ENCODE results near the gene APBA3. TPM values are rescaled to one million over a fixed set of nuclear protein-coding genes. Genes with fewer than 3 reads are reported as not detected.

APBA3 gene
- total and polyA plus RNA-seq, 2 experiments from 2014 or later: 17.2 to 31.8 TPM

DNA sequence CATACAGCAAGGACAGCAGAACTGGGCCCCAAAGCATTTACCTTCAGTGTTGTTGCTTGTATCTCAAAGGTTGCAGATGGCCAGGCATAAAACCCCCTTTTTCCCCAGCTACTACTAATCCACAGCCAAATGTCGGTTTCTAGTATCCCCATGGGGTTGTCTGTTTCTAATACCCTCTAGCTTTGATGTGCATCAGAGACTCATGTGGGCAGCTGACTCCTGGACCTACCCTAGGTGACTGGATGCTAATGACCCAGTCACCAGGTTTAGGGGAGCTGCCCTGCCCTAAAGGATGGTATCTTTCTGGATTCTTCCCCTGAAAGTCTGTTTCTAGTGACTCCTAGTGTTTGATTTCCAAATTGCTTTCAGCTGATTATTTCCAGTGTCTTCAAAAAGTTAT lies 29.4 kb downstream of the APBA3 start:
- Histone ChIP-seq H3K4me1 (ENCODE audit: insufficient read depth) (no peaks in the 10 kb centered on the region), H2AFZ (no peak overlapping the region), H3K27me3 (ENCODE audit: insufficient read depth) (no peaks in the 10 kb centered on the region), H3K4me3 (no peak overlapping the region), H3K9me2 (ENCODE audit: insufficient read depth) (no peaks in the 10 kb centered on the region), H3K27ac (ENCODE audit: low read depth) (no peak overlapping the region), H3K36me3 (ENCODE audit: insufficient read depth) (peaks cover 4% of the 10 kb centered on the region; the same call in 1 of the 2 replicates), H3K79me2 (replicated peaks; ENCODE audit: insufficient read depth) (no peaks in the 10 kb centered on the region), H3F3A (replicated peaks; ENCODE audit: low read depth) (no peaks in the 10 kb centered on the region), H3K4me2 (no peak overlapping the region), H4K20me1 (replicated peaks; ENCODE audit: insufficient read depth) (no peaks in the 10 kb centered on the region)
- H3K4me1 Mint-ChIP-seq: peaks cover 3% of the 10 kb centered on the region; the same call in 1 of the 3 replicates
- H3K36me3 Mint-ChIP-seq (ENCODE audit: low read depth): 0 out of 3 replicates have a peak, but pooled peaks cover 3% of the 10 kb centered on the region
- no peak for TF ChIP-seq POLR2AphosphoS5 (IDR thresholded peaks at IDR 0.05; ENCODE audit: low read depth)
- no peak for TF ChIP-seq EZH2phosphoT487 (IDR thresholded peaks at IDR 0.05; ENCODE audit: unreplicated experiment)
- TF ChIP-seq, protein P1, sequence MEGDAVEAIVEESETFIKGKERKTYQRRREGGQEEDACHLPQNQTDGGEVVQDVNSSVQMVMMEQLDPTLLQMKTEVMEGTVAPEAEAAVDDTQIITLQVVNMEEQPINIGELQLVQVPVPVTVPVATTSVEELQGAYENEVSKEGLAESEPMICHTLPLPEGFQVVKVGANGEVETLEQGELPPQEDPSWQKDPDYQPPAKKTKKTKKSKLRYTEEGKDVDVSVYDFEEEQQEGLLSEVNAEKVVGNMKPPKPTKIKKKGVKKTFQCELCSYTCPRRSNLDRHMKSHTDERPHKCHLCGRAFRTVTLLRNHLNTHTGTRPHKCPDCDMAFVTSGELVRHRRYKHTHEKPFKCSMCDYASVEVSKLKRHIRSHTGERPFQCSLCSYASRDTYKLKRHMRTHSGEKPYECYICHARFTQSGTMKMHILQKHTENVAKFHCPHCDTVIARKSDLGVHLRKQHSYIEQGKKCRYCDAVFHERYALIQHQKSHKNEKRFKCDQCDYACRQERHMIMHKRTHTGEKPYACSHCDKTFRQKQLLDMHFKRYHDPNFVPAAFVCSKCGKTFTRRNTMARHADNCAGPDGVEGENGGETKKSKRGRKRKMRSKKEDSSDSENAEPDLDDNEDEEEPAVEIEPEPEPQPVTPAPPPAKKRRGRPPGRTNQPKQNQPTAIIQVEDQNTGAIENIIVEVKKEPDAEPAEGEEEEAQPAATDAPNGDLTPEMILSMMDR (conservative IDR thresholded peaks at IDR 0.05; ENCODE audit: low read depth in 2 of 2): no peak; a peak in 1 of 4 replicates
- no peak for TF ChIP-seq ETS1 (IDR thresholded peaks at IDR 0.05)
- no peak for TF ChIP-seq ZNF331 (CRISPR knock-in tag; IDR thresholded peaks at IDR 0.05; ENCODE audit: low read depth)
- TF ChIP-seq CREB1 (CRISPR knock-in tag; IDR thresholded peaks at IDR 0.05; ENCODE audit: low read depth): no peak
- no peak for TF ChIP-seq EZH2 (IDR thresholded peaks at IDR 0.05; ENCODE audit: low read depth, unreplicated experiment)
- no peak for TF ChIP-seq ZNF462 (CRISPR knock-in tag; IDR thresholded peaks at IDR 0.05)
- TF ChIP-seq ZNF114 (CRISPR knock-in tag; IDR thresholded peaks at IDR 0.05): no peak
- TF ChIP-seq JUNB (IDR thresholded peaks at IDR 0.05; ENCODE audit: unreplicated experiment): no peak
- TF ChIP-seq STAT1 (IDR thresholded peaks at IDR 0.05; ENCODE audit: unreplicated experiment): no peak
- TF ChIP-seq NANOG (IDR thresholded peaks at IDR 0.05; ENCODE audit: borderline replicate concordance): no peak
- TF ChIP-seq, protein P2, sequence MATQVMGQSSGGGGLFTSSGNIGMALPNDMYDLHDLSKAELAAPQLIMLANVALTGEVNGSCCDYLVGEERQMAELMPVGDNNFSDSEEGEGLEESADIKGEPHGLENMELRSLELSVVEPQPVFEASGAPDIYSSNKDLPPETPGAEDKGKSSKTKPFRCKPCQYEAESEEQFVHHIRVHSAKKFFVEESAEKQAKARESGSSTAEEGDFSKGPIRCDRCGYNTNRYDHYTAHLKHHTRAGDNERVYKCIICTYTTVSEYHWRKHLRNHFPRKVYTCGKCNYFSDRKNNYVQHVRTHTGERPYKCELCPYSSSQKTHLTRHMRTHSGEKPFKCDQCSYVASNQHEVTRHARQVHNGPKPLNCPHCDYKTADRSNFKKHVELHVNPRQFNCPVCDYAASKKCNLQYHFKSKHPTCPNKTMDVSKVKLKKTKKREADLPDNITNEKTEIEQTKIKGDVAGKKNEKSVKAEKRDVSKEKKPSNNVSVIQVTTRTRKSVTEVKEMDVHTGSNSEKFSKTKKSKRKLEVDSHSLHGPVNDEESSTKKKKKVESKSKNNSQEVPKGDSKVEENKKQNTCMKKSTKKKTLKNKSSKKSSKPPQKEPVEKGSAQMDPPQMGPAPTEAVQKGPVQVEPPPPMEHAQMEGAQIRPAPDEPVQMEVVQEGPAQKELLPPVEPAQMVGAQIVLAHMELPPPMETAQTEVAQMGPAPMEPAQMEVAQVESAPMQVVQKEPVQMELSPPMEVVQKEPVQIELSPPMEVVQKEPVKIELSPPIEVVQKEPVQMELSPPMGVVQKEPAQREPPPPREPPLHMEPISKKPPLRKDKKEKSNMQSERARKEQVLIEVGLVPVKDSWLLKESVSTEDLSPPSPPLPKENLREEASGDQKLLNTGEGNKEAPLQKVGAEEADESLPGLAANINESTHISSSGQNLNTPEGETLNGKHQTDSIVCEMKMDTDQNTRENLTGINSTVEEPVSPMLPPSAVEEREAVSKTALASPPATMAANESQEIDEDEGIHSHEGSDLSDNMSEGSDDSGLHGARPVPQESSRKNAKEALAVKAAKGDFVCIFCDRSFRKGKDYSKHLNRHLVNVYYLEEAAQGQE (IDR thresholded peaks at IDR 0.05; ENCODE audit: unreplicated experiment): no peak
- no peak overlapping the region for H3K27ac Mint-ChIP-seq
- DNase-seq (ENCODE audit: low spot score) (no peak), ATAC-seq (no peak)
- no peak overlapping the region for H3K4me3 Mint-ChIP-seq
- peaks cover 17% of the 10 kb centered on the region for H3K27me3 Mint-ChIP-seq (ENCODE audit: insufficient read depth, low read depth, poor library complexity)
- H3K9me3 Mint-ChIP-seq: no peaks in the 10 kb centered on the region

Measured in GM23338 (cell line).